B cell (primary cell): ENCODE results near the gene TPCN1. TPM values are rescaled to one million over a fixed set of nuclear protein-coding genes. Genes with fewer than 3 reads are reported as not detected.

Experiments used
- ATAC-seq: fragments of 200-7000 bp; cut with Tn5 transposase; one replicate; pipeline ENCODE4 v1.10.0; 2021; ENCODE audit warnings: low read depth, mild to moderate bottlenecking, moderate number of reproducible peaks, moderate library complexity
- CTCF ChIA-PET: fragments of 350-600 bp; sonication (Branson Sonifier 250); formaldehyde crosslinking; loops from one replicate; lab custom pipeline; 2021; ENCODE audit warnings: antibody characterized with exemption, inconsistent platforms; lab: Charles Lee
- POLR2A ChIA-PET: fragments of 350-600 bp; sonication (Branson Sonifier 250); formaldehyde crosslinking; loops from one replicate; lab custom pipeline; 2021; ENCODE audit warnings: antibody characterized with exemption; lab: Charles Lee
- DNase-seq: peaks from one replicate; pipeline ENCODE4 v3.0.0; 2013
- H2AFZ ChIP-seq: 2 replicates; pipeline ENCODE4 v1.6.1; 2012; ENCODE audit warnings: mild to moderate bottlenecking, low read depth, low read length; ENCODE audit not compliant: insufficient read depth, poor library complexity, severe bottlenecking
- H3K27ac ChIP-seq, 2 donors: 1 replicate in 1 of 2; 2 replicates in 1 of 2; pipeline ENCODE4 v1.5.1; 2012 to 2013; ENCODE audit warnings: low read length in 2 of 2, mild to moderate bottlenecking in 2 of 2, moderate library complexity in 1 of 2
- H3K27me3 ChIP-seq, 4 experiments: fragments of 200-600 bp in 1 of 4; sonication (generic) in 1 of 4; replicated peaks in 1 of 4; 1 replicate in 2 of 4; 2 replicates in 2 of 4; pipeline versions ENCODE4 v1.6.1 to v1.7.0; 2013 to 2016; ENCODE audit warnings: low read length in 3 of 4, mild to moderate bottlenecking in 2 of 4, mixed read lengths in 1 of 4, moderate library complexity in 1 of 4; ENCODE audit not compliant: insufficient read depth in 4 of 4, control insufficient read depth in 3 of 4; ENCODE audit errors: control extremely low read depth in 1 of 4
- H3K36me3 ChIP-seq, 2 experiments: replicated peaks in 1 of 2; 1 replicate in 1 of 2; 2 replicates in 1 of 2; pipeline versions ENCODE4 v1.6.1 to v1.7.1; 2013; ENCODE audit warnings: low read length in 1 of 2; ENCODE audit not compliant: insufficient read depth in 2 of 2, control insufficient read depth in 1 of 2; ENCODE audit errors: control extremely low read depth in 1 of 2, extremely low read depth in 1 of 2
- H3K4me1 ChIP-seq, 2 donors: fragments of 200-600 bp in 1 of 2; sonication (generic) in 1 of 2; 1 replicate in 1 of 2; 2 replicates in 1 of 2; pipeline versions ENCODE4 v1.5.1 to v1.6.1; 2013 to 2017; ENCODE audit warnings: low read length in 2 of 2; ENCODE audit not compliant: control insufficient read depth in 2 of 2, insufficient read depth in 2 of 2
- H3K4me2 ChIP-seq: replicated peaks from 2 replicates; pipeline ENCODE3; 2012; ENCODE audit warnings: mild to moderate bottlenecking, low read depth, low read length; ENCODE audit not compliant: poor library complexity, severe bottlenecking
- H3K4me3 ChIP-seq, 5 experiments: fragments of 200-600 bp in 1 of 5; sonication (generic) in 1 of 5; 1 replicate in 3 of 5; 2 replicates in 2 of 5; pipeline versions ENCODE4 v1.5.1 to v1.7.0; 2011 to 2016; ENCODE audit warnings: low read length in 4 of 5, mild to moderate bottlenecking in 4 of 5, low read depth in 2 of 5, control low read depth in 1 of 5, moderate library complexity in 1 of 5; ENCODE audit not compliant: insufficient read depth in 1 of 5; ENCODE audit errors: control extremely low read depth in 1 of 5, extremely low read depth in 1 of 5
- H3K79me2 ChIP-seq: fragments of 200-600 bp; sonication (generic); one replicate; pipeline ENCODE4 v1.6.0; 2016; ENCODE audit warnings: low read length; ENCODE audit not compliant: control insufficient read depth, insufficient read depth
- H3K9ac ChIP-seq: fragments of 200-600 bp; sonication (generic); 2 replicates; pipeline ENCODE4 v1.6.1; 2017; ENCODE audit warnings: mild to moderate bottlenecking, low read length, moderate library complexity
- H3K9me3 ChIP-seq, 3 donors: one replicate each; pipeline versions ENCODE4 v1.6.1 to v1.7.1; 2013; ENCODE audit warnings: low read length in 2 of 3; ENCODE audit not compliant: control insufficient read depth in 2 of 3, insufficient read depth in 1 of 3; ENCODE audit errors: control extremely low read depth in 1 of 3
- H4K20me1 ChIP-seq: 2 replicates; pipeline ENCODE4 v1.6.0; 2012; ENCODE audit warnings: mild to moderate bottlenecking, low read length; ENCODE audit not compliant: insufficient read depth, control insufficient read depth, poor library complexity, severe bottlenecking
- H3K27ac Mint-ChIP-seq: one replicate; pipeline ENCODE4 v1.8.0; 2021; ENCODE audit warnings: mixed read lengths
- H3K27me3 Mint-ChIP-seq: one replicate; pipeline ENCODE4 v1.8.0; 2021; ENCODE audit warnings: mixed read lengths
- H3K4me1 Mint-ChIP-seq: one replicate; pipeline ENCODE4 v1.8.0; 2021; ENCODE audit warnings: mixed read lengths
- H3K4me3 Mint-ChIP-seq: one replicate; pipeline ENCODE4 v1.8.0; 2021; ENCODE audit warnings: mixed read lengths
- H3K9me3 Mint-ChIP-seq: one replicate; pipeline ENCODE4 v1.8.0; 2022; ENCODE audit warnings: mixed read lengths; ENCODE audit not compliant: insufficient read depth
- EZH2 ChIP-seq: IDR thresholded peaks from 2 replicates; pipeline ENCODE4 v1.6.1; 2012; ENCODE audit warnings: borderline replicate concordance, low read depth, mild to moderate bottlenecking, moderate library complexity, low read length; ENCODE audit not compliant: insufficient read depth, poor library complexity, severe bottlenecking
- WGBS: methylation state at CpG from one replicate; pipeline ENCODE4 v1.1.5; 2013; ENCODE audit warnings: missing lambda C conversion rate; ENCODE audit not compliant: insufficient coverage; 5-methylcytosine and 5-hydroxymethylcytosine counted together
- intact Hi-C: fragments of 100-400 bp; cut with micrococcal nuclease; formaldehyde crosslinking; loops from one replicate; pipeline ENCODE4 v1.10.0; 2022
- polyA plus RNA-seq: library from polyadenylated mRNA; depleted of rRNA; stranded (reverse); fragments of >200 nt; gene quantifications from 2 replicates; pipeline ENCODE4 v1.2.3, GENCODE V29; 2012
- total RNA-seq, 2 donors: library from RNA; stranded (reverse); fragments of 120-200 nt in 1 of 2; gene quantifications; 1 replicate in 1 of 2; 2 replicates in 1 of 2; pipeline versions ENCODE4 v1.2.3 to v1.2.4, GENCODE V29; 2013 to 2022
- TF ChIP-seq, protein P1 (sequence below): fragments of 200-600 bp; IDR thresholded peaks from one replicate; pipeline ENCODE4 v1.8.0; 2022; ENCODE audit warnings: antibody characterized with exemption, mild to moderate bottlenecking

TPCN1 gene
- total and polyA plus RNA-seq, 2 donors (not counting 1 experiment from before 2014, with no cell fraction given) = 80.8 to 258 TPM

DNA sequence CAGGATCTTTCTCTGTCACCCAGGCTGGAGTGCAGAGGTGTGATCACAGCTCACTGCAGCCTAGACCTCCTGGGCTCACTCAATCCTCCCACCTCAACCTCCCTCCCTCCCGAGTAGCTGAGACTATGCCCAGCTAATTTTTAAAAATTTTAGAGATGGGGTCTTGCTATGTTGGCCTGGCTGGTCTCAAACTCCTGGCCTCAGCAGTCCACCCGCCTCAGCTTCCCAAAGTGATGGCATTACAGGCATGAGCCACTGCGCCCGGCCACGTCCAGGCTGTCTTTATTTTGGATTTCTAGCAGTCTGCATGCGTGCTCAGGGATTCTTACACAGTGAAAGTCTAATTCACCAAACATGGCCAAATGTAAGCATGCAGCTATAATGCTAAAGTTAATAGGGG lies 95.9 kb downstream of the TPCN1 start:
- Histone ChIP-seq H3K4me1 (no peaks in the 10 kb centered on the region), H3K36me3 (peaks cover 9 to 38% of the 10 kb centered on the region in 2 experiments), H3K79me2 (no peaks in the 10 kb centered on the region), H2AFZ (no peak overlapping the region), H4K20me1 (no peaks in the 10 kb centered on the region), H3K4me2 (no peak overlapping the region), H3K9ac (no peak overlapping the region), H3K4me3 (no peak overlapping the region), H3K27ac (no peak overlapping the region), H3K9me3 (peaks cover 0 to 9% (median 0%) of the 10 kb centered on the region in 3 donors), H3K27me3 (no peaks in the 10 kb centered on the region)
- Mint-ChIP-seq H3K9me3 (peaks cover 1% of the 10 kb centered on the region), H3K27me3 (no peaks in the 10 kb centered on the region), H3K4me1 (no peaks in the 10 kb centered on the region), H3K27ac (no peak overlapping the region), H3K4me3 (no peak overlapping the region)
- 94% methylated on average over 5 of the region's 6 CpGs for WGBS
- intact Hi-C loops = loop anchor here (10.0 kb wide), 1 partner anchor 418 kb away; no protein-coding TSS in a partner anchor
- ChIA-PET POLR2A (no interaction called here), CTCF (interaction anchor here (0.8 to 1.0 kb wide), 2 partner anchors 84 to 120 kb away, joined by 3 to 5 read pairs; no protein-coding TSS in a partner anchor)
- ATAC-seq = no peak
- DNase-seq = no peak
- no peak for TF ChIP-seq EZH2
- TF ChIP-seq, protein P1, sequence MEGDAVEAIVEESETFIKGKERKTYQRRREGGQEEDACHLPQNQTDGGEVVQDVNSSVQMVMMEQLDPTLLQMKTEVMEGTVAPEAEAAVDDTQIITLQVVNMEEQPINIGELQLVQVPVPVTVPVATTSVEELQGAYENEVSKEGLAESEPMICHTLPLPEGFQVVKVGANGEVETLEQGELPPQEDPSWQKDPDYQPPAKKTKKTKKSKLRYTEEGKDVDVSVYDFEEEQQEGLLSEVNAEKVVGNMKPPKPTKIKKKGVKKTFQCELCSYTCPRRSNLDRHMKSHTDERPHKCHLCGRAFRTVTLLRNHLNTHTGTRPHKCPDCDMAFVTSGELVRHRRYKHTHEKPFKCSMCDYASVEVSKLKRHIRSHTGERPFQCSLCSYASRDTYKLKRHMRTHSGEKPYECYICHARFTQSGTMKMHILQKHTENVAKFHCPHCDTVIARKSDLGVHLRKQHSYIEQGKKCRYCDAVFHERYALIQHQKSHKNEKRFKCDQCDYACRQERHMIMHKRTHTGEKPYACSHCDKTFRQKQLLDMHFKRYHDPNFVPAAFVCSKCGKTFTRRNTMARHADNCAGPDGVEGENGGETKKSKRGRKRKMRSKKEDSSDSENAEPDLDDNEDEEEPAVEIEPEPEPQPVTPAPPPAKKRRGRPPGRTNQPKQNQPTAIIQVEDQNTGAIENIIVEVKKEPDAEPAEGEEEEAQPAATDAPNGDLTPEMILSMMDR = no peak

DNA sequence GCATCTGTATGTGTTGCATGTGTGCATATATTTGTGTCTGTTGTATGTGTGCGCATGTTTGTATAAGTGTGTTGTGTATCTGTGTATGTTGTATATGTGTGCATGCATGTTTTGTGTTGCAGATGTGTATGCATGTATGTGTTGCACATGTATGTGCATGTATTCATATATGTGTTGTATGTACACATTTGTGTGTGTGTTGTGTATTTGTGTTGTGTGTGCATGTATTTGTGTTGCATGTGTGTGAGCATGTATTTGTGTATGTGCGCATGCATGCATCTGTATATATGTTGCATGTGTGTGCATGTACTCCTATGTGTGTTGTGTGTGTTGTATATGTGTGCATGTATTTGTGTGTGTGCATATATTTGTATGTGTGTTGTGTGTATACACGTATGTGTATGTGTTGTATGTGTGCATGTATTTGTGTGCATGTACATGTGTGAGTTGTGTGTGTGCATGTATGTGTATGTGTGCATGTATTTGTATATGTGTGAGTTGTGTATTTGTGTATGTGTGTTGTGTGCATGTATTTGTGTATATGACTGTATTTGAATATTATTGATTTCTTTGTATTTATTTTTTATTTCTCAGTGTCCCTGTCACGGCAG lies 96.9 kb downstream of the TPCN1 start:
- H3K4me1 Mint-ChIP-seq = no peaks in the 10 kb centered on the region
- WGBS = 96% methylated on average over 4 of the region's 4 CpGs
- Histone ChIP-seq H3K9ac (no peak overlapping the region), H3K27ac (no peak overlapping the region), H3K79me2 (no peaks in the 10 kb centered on the region), H3K27me3 (no peaks in the 10 kb centered on the region), H3K36me3 (peaks cover 15 to 40% of the 10 kb centered on the region in 2 experiments), H2AFZ (no peak overlapping the region), H3K4me1 (no peaks in the 10 kb centered on the region), H4K20me1 (no peaks in the 10 kb centered on the region), H3K4me2 (no peak overlapping the region), H3K9me3 (peaks cover 0 to 9% (median 0%) of the 10 kb centered on the region in 3 donors), H3K4me3 (no peak overlapping the region)
- TF ChIP-seq, protein P1 = no peak
- no peak for TF ChIP-seq EZH2
- CTCF ChIA-PET = no interaction called here
- no peak overlapping the region for H3K27ac Mint-ChIP-seq
- intact Hi-C loops = loop anchor here (10.0 kb wide), 1 partner anchor 417 kb away; no protein-coding TSS in a partner anchor
- no peak overlapping the region for H3K4me3 Mint-ChIP-seq
- H3K27me3 Mint-ChIP-seq = no peaks in the 10 kb centered on the region
- ATAC-seq = no peak
- POLR2A ChIA-PET = no interaction called here
- DNase-seq = no peak
- H3K9me3 Mint-ChIP-seq = peaks cover 2% of the 10 kb centered on the region
